Osteocyte (in vitro differentiated cells): ENCODE measurements around the gene VPS4A. TPM values are rescaled to one million over a fixed set of nuclear protein-coding genes. Genes with fewer than 3 reads are reported as not detected.
A peak's percentile ranks its signal among the peaks of the same experiment; 100 is the strongest.

ENCODE experiments used
- DNase-seq: peaks from one replicate; pipeline ENCODE4 v3.0.0; 2021; ENCODE audit warnings: mixed read lengths; ENCODE audit not compliant: unreplicated experiment; ENCODE audit errors: extremely low spot score
- H3K27ac Mint-ChIP-seq: one replicate; pipeline ENCODE4 v1.8.0; 2021; ENCODE audit warnings: mild to moderate bottlenecking, mixed read lengths; ENCODE audit not compliant: unreplicated experiment
- H3K27me3 Mint-ChIP-seq: one replicate; pipeline ENCODE4 v1.8.0; 2021; ENCODE audit warnings: mixed read lengths; ENCODE audit not compliant: unreplicated experiment
- H3K36me3 Mint-ChIP-seq: one replicate; pipeline ENCODE4 v1.8.0; 2021; ENCODE audit warnings: mixed read lengths; ENCODE audit not compliant: unreplicated experiment
- H3K4me1 Mint-ChIP-seq: one replicate; pipeline ENCODE4 v1.8.0; 2021; ENCODE audit warnings: mixed read lengths; ENCODE audit not compliant: unreplicated experiment
- H3K4me3 Mint-ChIP-seq: one replicate; pipeline ENCODE4 v1.8.0; 2021; ENCODE audit warnings: mild to moderate bottlenecking, moderate library complexity, mixed read lengths; ENCODE audit not compliant: unreplicated experiment
- H3K9me3 Mint-ChIP-seq: one replicate; pipeline ENCODE4 v1.8.0; 2021; ENCODE audit warnings: mixed read lengths; ENCODE audit not compliant: unreplicated experiment
- CTCF ChIP-seq: fragments of 200-600 bp; sonication (generic); IDR thresholded peaks from 2 replicates; pipeline ENCODE4 v1.5.0; 2021; ENCODE audit warnings: antibody characterized with exemption, mild to moderate bottlenecking, moderate library complexity
- long read RNA-seq: library from polyadenylated mRNA; unstranded; transcript quantifications from one replicate; pipeline ENCODE4 v2.0.0, GENCODE V29; 2021
- total RNA-seq: library from RNA; stranded (reverse); gene quantifications from 2 replicates; pipeline ENCODE4 v1.2.1, GENCODE V29; 2021

The VPS4A gene
- 33.6 and 34.7 TPM in 2 replicates for total RNA-seq
- long read RNA-seq, full-length matches to known transcripts = 19 of 29 reads
- long read RNA-seq, partial matches to known transcripts = 0 of 29 reads
- long read RNA-seq, other reads (novel, unspliced or antisense) = 10 of 29 reads

- H3K36me3 Mint-ChIP-seq = peaks cover 7% of the 10 kb centered on the region
- peak within 1 kb of the TSS; percentile 95 for H3K27ac Mint-ChIP-seq
- H3K4me1 Mint-ChIP-seq = peaks cover 25% of the 10 kb centered on the region
- TF ChIP-seq CTCF = peak; percentile 90
- DNase-seq = peak; percentile 100
- no peaks in the 10 kb centered on the region for H3K9me3 Mint-ChIP-seq
- peak within 1 kb of the TSS; percentile 98 for H3K4me3 Mint-ChIP-seq
- H3K27me3 Mint-ChIP-seq = no peaks in the 10 kb centered on the region
Measured at GRCh38 chr16:69310653-69311532, at the start of gene VPS4A. Gene VPS4A, plus strand, starts transcription at chr16:69311350. Its CDS starts 162 bp downstream, at chr16:69311512.

- H3K4me3 Mint-ChIP-seq = no peak overlapping the region
- H3K27ac Mint-ChIP-seq = no peak overlapping the region
- H3K4me1 Mint-ChIP-seq = peaks cover 15% of the 10 kb centered on the region
- no peaks in the 10 kb centered on the region for H3K27me3 Mint-ChIP-seq
- H3K9me3 Mint-ChIP-seq = no peaks in the 10 kb centered on the region
- peaks cover 16% of the 10 kb centered on the region for H3K36me3 Mint-ChIP-seq
- no peak for DNase-seq
- TF ChIP-seq CTCF = no peak
Measured at GRCh38 chr16:69266334-69267063, 44.7 kb upstream of the VPS4A start.

GRCh38 chr16:69267633-69268032 lies 43.5 kb upstream of the VPS4A start:
- TF ChIP-seq CTCF = no peak
- Mint-ChIP-seq H3K4me1 (peaks cover 23% of the 10 kb centered on the region), H3K9me3 (no peaks in the 10 kb centered on the region), H3K27ac (no peak overlapping the region), H3K4me3 (no peak overlapping the region), H3K36me3 (peaks cover 14% of the 10 kb centered on the region), H3K27me3 (no peaks in the 10 kb centered on the region)
- DNase-seq = no peak

GRCh38 chr16:69270395-69270794 lies 40.8 kb upstream of the VPS4A start:
- no peak for TF ChIP-seq CTCF
- H3K9me3 Mint-ChIP-seq = peaks cover 4% of the 10 kb centered on the region
- no peak overlapping the region for H3K4me3 Mint-ChIP-seq
- peaks cover 38% of the 10 kb centered on the region for H3K4me1 Mint-ChIP-seq
- no peaks in the 10 kb centered on the region for H3K27me3 Mint-ChIP-seq
- H3K36me3 Mint-ChIP-seq = peaks cover 9% of the 10 kb centered on the region
- H3K27ac Mint-ChIP-seq = peak overlapping the region; percentile 86
- DNase-seq = no peak

- Mint-ChIP-seq H3K36me3 (peaks cover 9% of the 10 kb centered on the region), H3K9me3 (peaks cover 4% of the 10 kb centered on the region), H3K4me1 (peaks cover 42% of the 10 kb centered on the region), H3K4me3 (no peak overlapping the region), H3K27ac (peak overlapping the region; percentile 86), H3K27me3 (no peaks in the 10 kb centered on the region)
- no peak for TF ChIP-seq CTCF
- no peak for DNase-seq
Measured at GRCh38 chr16:69270831-69271230, 40.3 kb upstream of the VPS4A start.
